Measurements from ENCODE around the gene MCOLN1. TPM values are rescaled to one million over a fixed set of nuclear protein-coding genes. Genes with fewer than 3 reads are reported as not detected.
A peak's percentile ranks its signal among the peaks of the same experiment; 100 is the strongest.

MCOLN1 gene
- total and polyA plus RNA-seq, 9 of the 15 experiments (the other 6 are each of a cell fraction or from before 2014, with no cell fraction given), result 0.25 to 15.4 (median 7.1) TPM

DNA sequence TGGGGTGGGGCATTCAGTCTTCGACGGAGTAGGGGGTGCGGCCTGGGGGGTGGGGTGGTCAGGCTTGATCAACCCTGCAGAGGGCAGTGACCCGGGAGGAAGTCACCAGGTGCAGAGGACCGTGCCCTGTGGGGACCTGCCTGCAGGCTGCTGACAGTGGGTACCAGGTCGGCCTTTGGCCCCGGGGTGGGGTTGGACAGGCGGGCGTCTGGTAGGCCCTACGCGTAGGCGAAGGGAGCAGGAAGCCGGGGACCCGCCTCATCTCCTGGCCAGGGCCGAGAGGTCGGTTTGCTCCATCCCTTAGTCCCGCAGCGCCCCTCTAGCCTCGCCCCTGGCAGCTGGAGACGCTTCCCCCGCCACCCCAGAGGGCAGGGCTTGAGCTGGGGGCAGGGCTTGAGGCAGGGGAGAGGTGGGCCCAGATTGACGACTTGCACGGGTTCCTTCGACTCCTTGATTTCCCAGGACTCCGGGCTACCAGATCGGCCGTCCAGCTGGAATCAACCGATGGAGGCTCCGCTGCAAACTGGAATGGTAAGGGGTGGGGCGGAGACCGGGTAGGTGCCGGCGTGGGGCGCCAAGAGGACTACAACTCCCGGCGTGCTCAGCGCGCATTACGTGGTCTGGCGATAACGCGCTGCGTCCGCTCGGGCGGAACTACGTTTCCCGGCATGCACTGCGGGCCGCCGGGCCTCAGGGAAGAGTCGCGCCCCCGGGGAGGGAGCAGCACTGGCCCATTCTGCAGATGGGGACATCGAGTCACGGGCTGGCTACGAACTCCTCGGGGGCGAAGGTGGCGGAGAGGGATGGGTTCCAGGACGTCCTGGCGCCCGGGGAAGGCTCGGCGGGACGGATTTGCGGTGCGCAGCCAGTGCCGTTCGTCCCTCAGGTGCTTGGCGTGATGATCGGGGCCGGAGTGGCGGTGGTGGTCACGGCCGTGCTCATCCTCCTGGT, 12.9 kb downstream of the MCOLN1 start, which contains the start of gene PNPLA6 (continued):
- TF ChIP-seq SOX6 (IDR thresholded peaks at IDR 0.05) (peak; percentile 38; the same call in 1 of the 2 replicates), MGA (IDR thresholded peaks at IDR 0.05) (no peak), RBM34 (IDR thresholded peaks at IDR 0.05; ENCODE audit: borderline replicate concordance, insufficient read depth, low read length) (no peak), MAFK (IDR thresholded peaks at IDR 0.05; ENCODE audit: low read length) (no peak), RBM39 (optimal IDR thresholded peaks at IDR 0.05; ENCODE audit: low read depth, low read length) (no peak), RCOR1 (IDR thresholded peaks at IDR 0.05; ENCODE audit: borderline replicate concordance in 1 of 2, low read depth in 2 of 2, low read length in 2 of 2) (peak; percentile 44 to 94), HMBOX1 (IDR thresholded peaks at IDR 0.05) (no peak), ZNF134 (CRISPR knock-in tag; conservative IDR thresholded peaks at IDR 0.05) (no peak), ATF7 (IDR thresholded peaks at IDR 0.05) (peak; percentile 96), LCOR (CRISPR knock-in tag; IDR thresholded peaks at IDR 0.05) (peak; percentile 63; the same call in 1 of the 2 replicates), PTTG1 (tag; IDR thresholded peaks at IDR 0.05; ENCODE audit: low read depth) (no peak), GABPA (tag; conservative IDR thresholded peaks at IDR 0.05; ENCODE audit: low read depth) (peak; percentile 79), SIN3A (IDR thresholded peaks at IDR 0.05; ENCODE audit: borderline replicate concordance in 2 of 2, control insufficient read depth in 1 of 2, low read depth in 2 of 2, low read length in 2 of 2) (peak in 1 of 2 experiments; percentile 69; a peak in 1 of 4 replicates), FOXA3 (CRISPR knock-in tag; conservative IDR thresholded peaks at IDR 0.05 in 1 of 2, IDR thresholded peaks at IDR 0.05 in 1 of 2) (peak in 1 of 2 experiments; percentile 77; a peak in 2 of 4 replicates)

Measured in K562 (cell line).